ENCODE measurements around the gene SIM1. TPM values are rescaled to one million over a fixed set of nuclear protein-coding genes. Genes with fewer than 3 reads are reported as not detected.

Gene SIM1
- total RNA-seq, 4 donors from 2014 or later, result 0.18 to 0.72 (median 0.42) TPM

- TF ChIP-seq POLR2A (IDR thresholded peaks at IDR 0.05) (no peak), EP300 (IDR thresholded peaks at IDR 0.05) (no peak), POLR2AphosphoS5 (IDR thresholded peaks at IDR 0.05) (no peak)
- TF ChIP-seq, protein P1, sequence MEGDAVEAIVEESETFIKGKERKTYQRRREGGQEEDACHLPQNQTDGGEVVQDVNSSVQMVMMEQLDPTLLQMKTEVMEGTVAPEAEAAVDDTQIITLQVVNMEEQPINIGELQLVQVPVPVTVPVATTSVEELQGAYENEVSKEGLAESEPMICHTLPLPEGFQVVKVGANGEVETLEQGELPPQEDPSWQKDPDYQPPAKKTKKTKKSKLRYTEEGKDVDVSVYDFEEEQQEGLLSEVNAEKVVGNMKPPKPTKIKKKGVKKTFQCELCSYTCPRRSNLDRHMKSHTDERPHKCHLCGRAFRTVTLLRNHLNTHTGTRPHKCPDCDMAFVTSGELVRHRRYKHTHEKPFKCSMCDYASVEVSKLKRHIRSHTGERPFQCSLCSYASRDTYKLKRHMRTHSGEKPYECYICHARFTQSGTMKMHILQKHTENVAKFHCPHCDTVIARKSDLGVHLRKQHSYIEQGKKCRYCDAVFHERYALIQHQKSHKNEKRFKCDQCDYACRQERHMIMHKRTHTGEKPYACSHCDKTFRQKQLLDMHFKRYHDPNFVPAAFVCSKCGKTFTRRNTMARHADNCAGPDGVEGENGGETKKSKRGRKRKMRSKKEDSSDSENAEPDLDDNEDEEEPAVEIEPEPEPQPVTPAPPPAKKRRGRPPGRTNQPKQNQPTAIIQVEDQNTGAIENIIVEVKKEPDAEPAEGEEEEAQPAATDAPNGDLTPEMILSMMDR (IDR thresholded peaks at IDR 0.05), result no peak
- Histone ChIP-seq H3K36me3 (no peaks in the 10 kb centered on the region), H3K4me1 (no peaks in the 10 kb centered on the region), H3K27ac (no peak overlapping the region), H3K27me3 (no peaks in the 10 kb centered on the region), H3K9me3 (no peaks in the 10 kb centered on the region), H3K4me3 (no peak overlapping the region)
- no peak for DNase-seq (ENCODE audit: low spot score in 2 of 2)
- WGBS, result 95% methylated on average over 2 of the region's 2 CpGs
These were observed 72.3 kb downstream of the SIM1 start for GRCh38 chr6:100392423-100392822.

- TF ChIP-seq, protein P1 (IDR thresholded peaks at IDR 0.05), result no peak
- TF ChIP-seq EP300 (IDR thresholded peaks at IDR 0.05), result no peak
- no peak for TF ChIP-seq POLR2A (IDR thresholded peaks at IDR 0.05)
- no peak for TF ChIP-seq POLR2AphosphoS5 (IDR thresholded peaks at IDR 0.05)
- WGBS, result 64% methylated on average over 3 of the region's 3 CpGs
- H3K36me3 ChIP-seq, result no peaks in the 10 kb centered on the region
- H3K27me3 ChIP-seq, result no peaks in the 10 kb centered on the region
- DNase-seq (ENCODE audit: low spot score in 2 of 2), result no peak
- no peak overlapping the region for H3K27ac ChIP-seq
- no peaks in the 10 kb centered on the region for H3K4me1 ChIP-seq
- no peak overlapping the region for H3K4me3 ChIP-seq
- no peaks in the 10 kb centered on the region for H3K9me3 ChIP-seq
These were observed 75.7 kb downstream of the SIM1 start for GRCh38 chr6:100388868-100389519.

GRCh38 chr6:100382767-100383195 is 81.9 kb downstream of the SIM1 start:
- TF ChIP-seq, protein P1 (IDR thresholded peaks at IDR 0.05), result no peak
- TF ChIP-seq EP300 (IDR thresholded peaks at IDR 0.05) (no peak), POLR2A (IDR thresholded peaks at IDR 0.05) (no peak), POLR2AphosphoS5 (IDR thresholded peaks at IDR 0.05) (no peak)
- Histone ChIP-seq H3K27ac (no peak overlapping the region), H3K9me3 (no peaks in the 10 kb centered on the region), H3K4me3 (no peak overlapping the region), H3K36me3 (no peaks in the 10 kb centered on the region), H3K4me1 (no peaks in the 10 kb centered on the region), H3K27me3 (no peaks in the 10 kb centered on the region)
- 72% methylated on average over 5 of the region's 5 CpGs for WGBS
- no peak for DNase-seq (ENCODE audit: low spot score in 2 of 2)

DNA sequence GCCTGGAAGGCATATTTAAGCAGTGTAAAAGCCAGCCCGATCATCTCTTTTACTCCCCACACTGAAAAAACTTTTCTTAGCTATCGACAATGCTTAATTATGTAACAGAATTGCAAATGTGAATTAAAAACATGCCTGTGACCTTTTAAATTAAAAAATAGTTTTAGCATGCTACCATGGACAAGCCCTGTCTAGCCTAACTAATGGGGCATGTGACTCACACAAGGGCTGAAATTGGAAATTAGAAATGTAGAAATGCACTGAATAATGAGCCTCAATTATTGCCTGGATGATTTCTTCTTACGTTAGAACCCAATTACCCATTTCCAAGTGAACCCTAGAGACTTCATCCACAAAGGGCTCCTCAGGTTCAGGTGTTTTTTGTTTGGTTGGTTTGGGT is 82.7 kb downstream of the SIM1 start:
- no peaks in the 10 kb centered on the region for H3K4me1 ChIP-seq
- TF ChIP-seq, protein P1 (IDR thresholded peaks at IDR 0.05), result no peak
- TF ChIP-seq POLR2AphosphoS5 (IDR thresholded peaks at IDR 0.05), result no peak
- TF ChIP-seq POLR2A (IDR thresholded peaks at IDR 0.05), result no peak
- no peak for TF ChIP-seq EP300 (IDR thresholded peaks at IDR 0.05)
- H3K27ac ChIP-seq, result no peak overlapping the region
- no peaks in the 10 kb centered on the region for H3K36me3 ChIP-seq
- no peak overlapping the region for H3K4me3 ChIP-seq
- no peaks in the 10 kb centered on the region for H3K27me3 ChIP-seq
- no peaks in the 10 kb centered on the region for H3K9me3 ChIP-seq
- no peak for DNase-seq (ENCODE audit: low spot score in 2 of 2)
- 37% methylated on average over 3 of the region's 3 CpGs for WGBS

DNA sequence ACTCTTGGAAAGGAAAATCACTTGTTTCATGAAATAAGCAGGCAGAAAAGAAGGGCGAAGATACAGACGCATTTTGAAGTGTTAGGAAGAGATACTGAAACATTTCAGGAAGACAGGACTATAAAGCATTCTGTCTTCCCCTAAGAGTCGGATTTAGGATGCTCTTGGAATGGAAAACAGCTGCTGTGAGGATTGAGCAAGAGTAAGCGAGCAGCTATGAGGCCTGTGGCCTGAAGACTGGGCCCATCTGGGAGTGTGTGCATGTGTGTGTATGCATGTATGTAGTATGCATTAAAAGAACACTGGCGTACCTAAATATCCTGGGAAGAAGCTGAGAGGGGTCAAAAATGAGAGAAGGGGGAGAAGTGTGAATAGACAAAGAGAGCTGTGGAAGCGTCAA is 83.6 kb downstream of the SIM1 start:
- no peak for DNase-seq (ENCODE audit: low spot score in 2 of 2)
- Histone ChIP-seq H3K27me3 (no peaks in the 10 kb centered on the region), H3K36me3 (no peaks in the 10 kb centered on the region), H3K4me1 (no peaks in the 10 kb centered on the region), H3K9me3 (no peaks in the 10 kb centered on the region), H3K27ac (no peak overlapping the region), H3K4me3 (no peak overlapping the region)
- 72% methylated on average over 6 of the region's 6 CpGs for WGBS
- TF ChIP-seq, protein P1 (IDR thresholded peaks at IDR 0.05), result no peak
- TF ChIP-seq POLR2AphosphoS5 (IDR thresholded peaks at IDR 0.05) (no peak), POLR2A (IDR thresholded peaks at IDR 0.05) (no peak), EP300 (IDR thresholded peaks at IDR 0.05) (no peak)
